Subcutaneous abdominal adipose tissue (tissue), 5 donors: ENCODE results near the gene TMEM88.

ENCODE experiments used
- H3K27ac ChIP-seq: one replicate; pipeline ENCODE4 v1.7.0; 2013; ENCODE audit warnings: low read depth, mild to moderate bottlenecking, inconsistent platforms, low read length, moderate library complexity
- H3K27me3 ChIP-seq, 5 donors: one replicate each; pipeline ENCODE4 v1.7.0; 2013; ENCODE audit warnings: low read length in 5 of 5, inconsistent platforms in 1 of 5; ENCODE audit not compliant: control insufficient read depth in 5 of 5, insufficient read depth in 4 of 5
- H3K36me3 ChIP-seq, 5 donors: one replicate each; pipeline ENCODE4 v1.7.0; 2013; ENCODE audit warnings: low read length in 5 of 5; ENCODE audit not compliant: control insufficient read depth in 5 of 5, insufficient read depth in 5 of 5
- H3K4me1 ChIP-seq, 5 donors: one replicate each; pipeline ENCODE4 v1.7.0; 2013; ENCODE audit warnings: low read length in 5 of 5, mild to moderate bottlenecking in 3 of 5, moderate library complexity in 1 of 5; ENCODE audit not compliant: control insufficient read depth in 5 of 5, insufficient read depth in 5 of 5
- H3K4me3 ChIP-seq, 5 donors: one replicate each; pipeline ENCODE4 v1.7.0; 2013; ENCODE audit warnings: low read length in 5 of 5, low read depth in 1 of 5
- H3K9ac ChIP-seq, 5 donors: one replicate each; pipeline ENCODE4 v1.7.0; 2013; ENCODE audit warnings: low read length in 5 of 5, mild to moderate bottlenecking in 4 of 5, moderate library complexity in 3 of 5
- H3K9me3 ChIP-seq, 5 donors: one replicate each; pipeline ENCODE4 v1.7.0; 2013; ENCODE audit warnings: low read length in 5 of 5; ENCODE audit not compliant: control insufficient read depth in 5 of 5
- donor health status: healthy.
- donor health status: healthy.
- donor health status: healthy.
- donor health status: healthy.
- donor health status: healthy.

Gene TMEM88

DNA sequence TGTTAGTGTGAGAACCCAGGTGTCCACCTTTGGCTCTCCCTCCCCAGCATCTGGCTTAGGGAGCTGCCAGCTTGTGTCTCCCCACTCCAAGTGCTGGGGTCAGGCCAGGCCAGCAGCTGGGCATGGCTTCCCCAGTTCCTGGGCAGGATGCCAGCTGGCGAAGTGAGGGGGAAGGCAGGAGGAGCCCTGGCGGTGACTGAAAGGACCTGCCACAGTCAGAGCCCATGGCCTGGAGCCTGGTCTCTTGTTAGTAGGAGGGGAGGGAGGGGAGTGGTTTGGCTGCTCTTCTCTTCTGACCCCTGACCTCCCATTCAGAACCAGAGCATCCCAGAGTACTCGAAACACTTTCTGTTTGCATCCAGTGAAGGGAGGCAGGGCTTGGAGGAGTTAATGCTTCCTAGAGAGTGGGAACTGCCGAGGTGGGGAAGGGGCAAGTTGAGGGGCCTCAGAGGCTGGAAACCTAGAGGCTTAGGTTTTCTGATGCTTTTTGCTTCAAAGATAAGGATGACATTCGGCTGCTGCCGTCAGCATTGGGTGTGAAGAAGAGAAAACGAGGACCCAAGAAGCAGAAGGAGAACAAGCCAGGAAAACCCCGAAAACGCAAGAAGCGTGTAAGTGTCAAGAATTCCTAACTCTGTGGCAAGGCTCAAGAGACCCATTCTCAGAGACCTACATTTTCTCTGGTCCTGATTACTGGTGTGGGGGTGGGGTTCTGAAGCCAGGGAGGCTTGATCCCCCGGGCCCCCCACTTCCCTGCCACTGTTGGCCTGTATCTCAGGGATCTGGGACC, 34.5 kb downstream of the TMEM88 start:
- Histone ChIP-seq H3K4me3 (peak overlapping the region in 4 of 5 donors; percentile 61 to 79 (median 72)), H3K27ac (peak overlapping the region; percentile 81), H3K9me3 (no peaks in the 10 kb centered on the region), H3K36me3 (peaks cover 0 to 25% (median 17%) of the 10 kb centered on the region in 5 donors), H3K9ac (peak overlapping the region in 3 of 5 donors; percentile 0 to 59 (median 33)), H3K4me1 (peaks cover 14 to 50% (median 49%) of the 10 kb centered on the region in 5 donors), H3K27me3 (peaks cover 0 to 8% (median 2%) of the 10 kb centered on the region in 5 donors)

DNA sequence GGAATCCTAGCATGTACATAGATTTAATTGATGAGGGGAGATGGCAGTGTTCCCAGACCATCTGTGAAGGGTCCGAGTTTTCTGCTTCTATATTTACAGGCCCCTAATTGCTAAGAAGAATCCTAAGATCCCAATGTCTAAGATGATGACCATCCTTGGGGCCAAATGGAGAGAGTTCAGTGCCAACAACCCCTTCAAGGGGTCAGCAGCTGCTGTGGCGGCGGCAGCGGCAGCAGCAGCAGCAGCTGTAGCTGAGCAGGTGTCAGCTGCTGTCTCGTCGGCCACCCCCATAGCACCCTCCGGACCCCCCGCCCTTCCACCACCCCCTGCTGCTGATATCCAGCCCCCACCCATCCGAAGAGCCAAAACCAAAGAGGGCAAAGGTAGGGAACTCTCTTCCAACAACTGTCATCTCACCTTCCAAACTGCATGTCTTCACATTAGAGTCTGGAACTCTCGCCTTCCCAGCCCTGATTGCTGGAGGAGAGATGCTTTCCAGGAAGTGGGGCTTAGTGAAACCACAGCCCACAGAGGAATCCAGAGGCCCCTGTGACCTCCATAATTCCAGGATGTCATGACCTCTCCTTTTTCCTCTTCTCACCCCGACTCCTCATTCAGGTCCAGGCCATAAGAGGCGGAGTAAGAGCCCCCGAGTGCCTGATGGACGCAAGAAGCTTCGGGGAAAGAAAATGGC, 38.5 kb downstream of the TMEM88 start:
- Histone ChIP-seq H3K4me1 (peaks cover 8 to 25% (median 21%) of the 10 kb centered on the region in 5 donors), H3K36me3 (peaks cover 0 to 52% (median 41%) of the 10 kb centered on the region in 5 donors), H3K4me3 (no peak overlapping the region), H3K9me3 (no peaks in the 10 kb centered on the region), H3K27ac (no peak overlapping the region), H3K9ac (no peak overlapping the region), H3K27me3 (no peaks in the 10 kb centered on the region)

DNA sequence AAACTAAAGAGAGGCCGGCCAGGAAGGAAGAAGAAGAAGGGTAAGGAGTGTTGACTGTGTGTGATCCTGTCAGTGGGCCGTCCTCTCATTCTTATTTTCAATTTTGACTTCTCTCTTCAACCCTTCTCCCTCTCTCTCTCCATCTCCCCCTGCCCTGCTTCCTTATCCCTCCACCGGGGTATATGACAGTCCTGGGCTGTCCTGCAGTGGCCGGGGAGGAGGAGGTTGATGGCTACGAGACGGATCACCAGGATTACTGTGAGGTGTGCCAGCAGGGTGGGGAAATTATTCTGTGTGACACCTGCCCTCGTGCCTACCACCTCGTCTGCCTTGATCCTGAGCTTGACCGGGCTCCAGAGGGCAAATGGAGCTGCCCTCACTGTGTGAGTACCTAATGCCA, 39.4 kb downstream of the TMEM88 start:
- Histone ChIP-seq H3K27ac (no peak overlapping the region), H3K4me3 (no peak overlapping the region), H3K9me3 (no peaks in the 10 kb centered on the region), H3K9ac (no peak overlapping the region), H3K27me3 (no peaks in the 10 kb centered on the region), H3K4me1 (peaks cover 0 to 16% (median 12%) of the 10 kb centered on the region in 5 donors), H3K36me3 (peaks cover 0 to 61% (median 48%) of the 10 kb centered on the region in 5 donors)

GRCh38 chr17:7894866-7895265, 40.0 kb downstream of the TMEM88 start:
- no peak overlapping the region for H3K9ac ChIP-seq
- no peaks in the 10 kb centered on the region for H3K9me3 ChIP-seq
- peaks cover 0 to 10% (median 6%) of the 10 kb centered on the region in 5 donors for H3K4me1 ChIP-seq
- H3K27ac ChIP-seq, result no peak overlapping the region
- H3K36me3 ChIP-seq, result peaks cover 0 to 68% (median 54%) of the 10 kb centered on the region in 5 donors
- H3K27me3 ChIP-seq, result no peaks in the 10 kb centered on the region
- H3K4me3 ChIP-seq, result no peak overlapping the region

GRCh38 chr17:7897090-7897489, 42.2 kb downstream of the TMEM88 start:
- Histone ChIP-seq H3K27me3 (no peaks in the 10 kb centered on the region), H3K36me3 (peaks cover 0 to 74% (median 62%) of the 10 kb centered on the region in 5 donors), H3K9me3 (no peaks in the 10 kb centered on the region), H3K4me3 (no peak overlapping the region), H3K4me1 (peaks cover 0 to 5% (median 3%) of the 10 kb centered on the region in 5 donors), H3K9ac (peak overlapping the region in 1 of 5 donors; percentile 17), H3K27ac (no peak overlapping the region)

- no peaks in the 10 kb centered on the region for H3K9me3 ChIP-seq
- H3K4me3 ChIP-seq, result no peak overlapping the region
- H3K9ac ChIP-seq, result no peak overlapping the region
- H3K27ac ChIP-seq, result no peak overlapping the region
- H3K36me3 ChIP-seq, result peaks cover 0 to 78% (median 66%) of the 10 kb centered on the region in 5 donors
- peaks cover 0 to 5% (median 3%) of the 10 kb centered on the region in 5 donors for H3K4me1 ChIP-seq
- no peaks in the 10 kb centered on the region for H3K27me3 ChIP-seq
Observed at GRCh38 chr17:7897773-7898172, 42.9 kb downstream of the TMEM88 start.

DNA sequence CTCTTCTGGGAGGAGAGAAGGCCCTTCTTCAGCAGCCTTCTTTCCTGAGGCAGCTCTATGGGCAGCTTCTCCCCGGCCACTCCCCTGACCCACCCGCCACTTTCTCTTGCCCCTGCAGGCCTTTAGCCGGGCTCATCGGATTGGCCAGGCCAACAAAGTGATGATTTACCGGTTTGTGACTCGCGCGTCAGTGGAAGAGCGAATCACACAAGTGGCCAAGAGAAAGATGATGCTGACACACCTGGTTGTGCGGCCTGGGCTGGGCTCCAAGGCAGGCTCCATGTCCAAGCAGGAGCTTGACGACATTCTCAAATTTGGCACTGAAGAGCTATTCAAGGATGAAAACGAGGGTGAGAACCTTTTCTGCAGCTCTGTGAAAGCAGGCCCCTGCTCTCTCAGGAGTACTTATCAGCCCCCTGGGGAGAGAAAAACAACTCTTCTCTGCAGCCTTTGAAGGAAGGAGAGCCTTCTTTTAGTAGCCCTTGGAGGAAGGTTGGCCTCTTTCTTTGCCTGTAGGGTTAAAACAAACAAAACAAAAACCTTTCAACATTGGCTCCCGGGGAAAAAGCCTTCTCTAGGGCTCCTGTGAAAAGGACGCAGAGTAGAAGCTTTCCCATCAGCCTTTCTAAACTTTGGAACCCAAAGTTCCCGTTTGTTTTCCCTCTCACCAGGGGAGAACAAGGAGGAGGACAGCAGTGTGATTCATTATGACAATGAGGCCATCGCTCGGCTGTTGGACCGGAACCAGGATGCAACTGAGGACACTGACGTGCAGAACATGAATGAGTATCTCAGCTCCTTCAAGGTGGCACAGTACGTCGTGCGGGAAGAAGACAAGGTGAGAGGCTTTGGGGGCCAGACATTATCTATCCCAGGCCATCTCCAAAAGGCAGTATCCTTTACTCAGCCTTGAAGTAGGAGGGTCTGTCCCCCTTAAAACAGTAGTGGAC, 48.6 kb downstream of the TMEM88 start:
- Histone ChIP-seq H3K9ac (no peak overlapping the region), H3K27ac (no peak overlapping the region)

More for the DNA sequence above, 48.6 kb downstream of the TMEM88 start:
- H3K4me1 ChIP-seq, result peaks cover 0 to 2% (median 0%) of the 10 kb centered on the region in 5 donors
- peaks cover 0 to 96% (median 88%) of the 10 kb centered on the region in 5 donors for H3K36me3 ChIP-seq
- H3K4me3 ChIP-seq, result no peak overlapping the region
- H3K9me3 ChIP-seq, result no peaks in the 10 kb centered on the region
- no peaks in the 10 kb centered on the region for H3K27me3 ChIP-seq
